Measurements from ENCODE around the gene PPP1R36. TPM values are rescaled to one million over a fixed set of nuclear protein-coding genes. Genes with fewer than 3 reads are reported as not detected.

The PPP1R36 gene
- total and polyA plus RNA-seq, 2 of the 4 experiments (the other 2 are of a cell fraction) = 0.15 to 0.54 TPM

DNA sequence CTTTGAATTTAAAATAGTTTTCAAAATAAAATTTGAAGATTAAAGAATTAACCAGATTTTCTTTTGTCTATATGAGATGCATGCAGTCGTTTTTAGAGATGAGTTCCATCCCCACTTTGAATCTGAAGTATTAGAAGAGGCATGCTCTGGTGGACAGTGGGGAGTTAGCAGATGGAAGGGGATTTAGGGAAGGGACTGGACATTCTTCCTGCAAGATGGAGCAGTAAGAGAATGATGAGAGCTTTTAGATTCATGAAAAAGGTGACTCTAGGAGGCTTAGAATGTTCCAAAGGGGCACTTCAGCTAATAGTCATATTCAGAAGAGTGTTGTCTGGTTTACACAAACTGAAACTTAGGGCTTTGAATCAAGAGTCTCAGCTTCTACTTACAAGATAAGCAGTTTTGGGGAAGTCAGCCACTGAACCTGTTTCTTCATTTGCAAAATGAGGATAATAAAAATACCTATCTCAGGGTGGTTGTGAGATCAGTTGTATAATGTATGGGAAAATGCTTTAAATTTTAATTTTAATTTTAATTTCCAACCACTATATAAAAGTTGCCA lies 41.5 kb upstream of the PPP1R36 start:
- no peak for TF ChIP-seq NFE2L2 (IDR thresholded peaks at IDR 0.05; ENCODE audit: low read depth, low read length)
- TF ChIP-seq ELK1 (IDR thresholded peaks at IDR 0.05; ENCODE audit: borderline replicate concordance, low read depth, low read length) = no peak
- TF ChIP-seq POLR2A (IDR thresholded peaks at IDR 0.05; ENCODE audit: low read depth, low read length) = no peak
- no peak for TF ChIP-seq RAD21 (IDR thresholded peaks at IDR 0.05; ENCODE audit: low read length)
- TF ChIP-seq MXI1 (IDR thresholded peaks at IDR 0.05; ENCODE audit: borderline replicate concordance, low read depth, low read length) = no peak
- TF ChIP-seq CEBPB (IDR thresholded peaks at IDR 0.05; ENCODE audit: low read depth, low read length) = no peak
- no peak for TF ChIP-seq MAFK (IDR thresholded peaks at IDR 0.05; ENCODE audit: low read depth, low read length)
- TF ChIP-seq CHD1 (IDR thresholded peaks at IDR 0.05; ENCODE audit: low read depth, low read length) = no peak
- TF ChIP-seq MAZ (IDR thresholded peaks at IDR 0.05; ENCODE audit: borderline replicate concordance, low read depth, low read length) = no peak
- TF ChIP-seq, protein P1, sequence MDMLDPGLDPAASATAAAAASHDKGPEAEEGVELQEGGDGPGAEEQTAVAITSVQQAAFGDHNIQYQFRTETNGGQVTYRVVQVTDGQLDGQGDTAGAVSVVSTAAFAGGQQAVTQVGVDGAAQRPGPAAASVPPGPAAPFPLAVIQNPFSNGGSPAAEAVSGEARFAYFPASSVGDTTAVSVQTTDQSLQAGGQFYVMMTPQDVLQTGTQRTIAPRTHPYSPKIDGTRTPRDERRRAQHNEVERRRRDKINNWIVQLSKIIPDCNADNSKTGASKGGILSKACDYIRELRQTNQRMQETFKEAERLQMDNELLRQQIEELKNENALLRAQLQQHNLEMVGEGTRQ (IDR thresholded peaks at IDR 0.05; ENCODE audit: low read depth, low read length) = no peak
- no peak for TF ChIP-seq CTCF (conservative IDR thresholded peaks at IDR 0.05; ENCODE audit: low read depth, low read length)
- TF ChIP-seq SMC3 (IDR thresholded peaks at IDR 0.05; ENCODE audit: low read depth, low read length) = no peak
- no peak for TF ChIP-seq RCOR1 (IDR thresholded peaks at IDR 0.05; ENCODE audit: insufficient replicate concordance, low read length)
- TF ChIP-seq RFX5 (IDR thresholded peaks at IDR 0.05; ENCODE audit: low read depth, low read length) = no peak
- TF ChIP-seq BHLHE40 (IDR thresholded peaks at IDR 0.05; ENCODE audit: low read depth, low read length) = no peak
- TF ChIP-seq FOS (IDR thresholded peaks at IDR 0.05; ENCODE audit: low read depth, low read length) = no peak
- no peak overlapping the region for H2BK15ac ChIP-seq (ENCODE audit: low read depth, low read length)
- H4K5ac ChIP-seq (ENCODE audit: low read depth, low read length) = no peak overlapping the region
- ATAC-seq (ENCODE audit: low read depth) (no peak), DNase-seq (no peak)
- H3K9ac ChIP-seq (ENCODE audit: low read depth, low read length) = no peak overlapping the region
- peaks cover 77% of the 10 kb centered on the region for H4K20me1 ChIP-seq (ENCODE audit: insufficient read depth, low read length)
- no CpG with 5 or more reads among the region's 1 CpG for WGBS, 2 experiments (ENCODE audit: extremely low coverage in 2 of 2, insufficient read length in 1 of 2)
- H3K14ac ChIP-seq (replicated peaks; ENCODE audit: low read depth, low read length) = no peak overlapping the region
- ChIA-PET CTCF (interaction anchor here (0.7 kb wide), 1 partner anchor 129 kb away, joined by 3 read pairs; no protein-coding TSS in a partner anchor), POLR2A (ENCODE audit: unreplicated experiment) (interaction anchor here (1.0 kb wide), 1 partner anchor 32 kb away, joined by 3 read pairs; the partner anchor contains the start of gene HSPA2)
- peaks cover 0 to 58% of the 10 kb centered on the region in 2 experiments; a peak in 2 of 4 replicates for H3K79me1 ChIP-seq (ENCODE audit: low read depth in 1 of 2, low read length in 2 of 2)
- H3K23ac ChIP-seq (ENCODE audit: low read depth, low read length) = peak overlapping the region; percentile 47; the same call in 1 of the 2 replicates
- H3K4me3 ChIP-seq (ENCODE audit: insufficient read depth, low read depth, low read length) = no peak overlapping the region
- no peaks in the 10 kb centered on the region for H3K36me3 ChIP-seq (ENCODE audit: control insufficient read depth, insufficient read depth, low read length)
- H3K4me1 ChIP-seq (ENCODE audit: control insufficient read depth, insufficient read depth, low read length) = peaks cover 7% of the 10 kb centered on the region
- no peak overlapping the region for H3K18ac ChIP-seq (ENCODE audit: low read depth, low read length)
- intact Hi-C loops (cut with micrococcal nuclease) (no loop called here), in situ Hi-C loops (cut with MboI; ENCODE audit: low sequenced_read_pairs) (no loop called here), dilution Hi-C loops (cut with HindIII; ENCODE audit: low sequenced_read_pairs, unreplicated experiment) (no loop called here)
- H2AFZ ChIP-seq (replicated peaks; ENCODE audit: low read length, poor library complexity) = no peak overlapping the region
- H3K9me1 ChIP-seq (ENCODE audit: insufficient read depth, low read length) = peaks cover 12% of the 10 kb centered on the region
- no peak overlapping the region for H2AK9ac ChIP-seq (replicated peaks; ENCODE audit: low read depth, low read length, poor library complexity)
- no peak overlapping the region for H3K56ac ChIP-seq (ENCODE audit: extremely low read depth, insufficient read depth, low read length)
- H2BK120ac ChIP-seq (ENCODE audit: low read depth, low read length) = no peak overlapping the region
- no peaks in the 10 kb centered on the region for H3K9me3 ChIP-seq (ENCODE audit: control insufficient read depth, insufficient read depth, low read length)
- H2BK20ac ChIP-seq (ENCODE audit: low read depth, low read length) = no peak overlapping the region
- BruUV-seq (replicated peaks) = no TSS peak
- no peak overlapping the region for H2AK5ac ChIP-seq (ENCODE audit: low read depth, low read length)
- peak overlapping the region; percentile 45 for H3K4me2 ChIP-seq (ENCODE audit: low read depth, low read length)
- no peak overlapping the region for H3K27ac ChIP-seq (ENCODE audit: insufficient read depth, low read length)
- no peaks in the 10 kb centered on the region for H3K27me3 ChIP-seq (ENCODE audit: control insufficient read depth, insufficient read depth, low read length)
- no peak overlapping the region for H2BK5ac ChIP-seq (ENCODE audit: low read depth, low read length, poor library complexity, severe bottlenecking)
- no peak overlapping the region for H4K8ac ChIP-seq (ENCODE audit: low read depth in 2 of 2, low read length in 2 of 2)
- no peak overlapping the region for H3K4ac ChIP-seq (ENCODE audit: low read depth, low read length)
- H4K91ac ChIP-seq (ENCODE audit: insufficient read depth, low read depth, low read length) = no peak overlapping the region
